Stimulated activated CD4-positive, alpha-beta T cell treated with anti-CD3 and anti-CD28 coated beads, Interleukin-4, amount 100 ng/mL, for 4 hours (primary cell): ENCODE results near the gene KRCC1.
"Not testable (repeated sequence)": the region's sequence is repeated elsewhere in the genome, so short reads cannot be mapped to it uniquely, and the experiment has no call there.

Source experiments
- DNase-seq, 2 experiments: peaks; one replicate each; pipeline ENCODE4 v3.0.0-alpha.2; 2020

KRCC1 gene

GRCh38 chr2:87994304-87994850 is 61.2 kb downstream of the KRCC1 start:
- not testable (repeated sequence) for DNase-seq

- DNase-seq: not testable (repeated sequence)
Observed at GRCh38 chr2:87992569-87992968, 63.0 kb downstream of the KRCC1 start.

GRCh38 chr2:87987473-87987872 is 68.1 kb downstream of the KRCC1 start:
- DNase-seq: not testable (repeated sequence)

GRCh38 chr2:87985902-87986301 is 69.7 kb downstream of the KRCC1 start:
- not testable (repeated sequence) for DNase-seq

- not testable (repeated sequence) for DNase-seq
Observed at GRCh38 chr2:87981182-87981581, 74.4 kb downstream of the KRCC1 start.
